GM18499 (cell line): ENCODE data around the gene HNRNPA1.

Source experiments
- ATAC-seq: cut with Tn5 transposase; IDR thresholded peaks from one replicate; pipeline ENCODE4 v1.9.1; 2021; ENCODE audit warnings: moderate number of reproducible peaks; ENCODE audit not compliant: insufficient read depth, unreplicated experiment

HNRNPA1 gene

DNA sequence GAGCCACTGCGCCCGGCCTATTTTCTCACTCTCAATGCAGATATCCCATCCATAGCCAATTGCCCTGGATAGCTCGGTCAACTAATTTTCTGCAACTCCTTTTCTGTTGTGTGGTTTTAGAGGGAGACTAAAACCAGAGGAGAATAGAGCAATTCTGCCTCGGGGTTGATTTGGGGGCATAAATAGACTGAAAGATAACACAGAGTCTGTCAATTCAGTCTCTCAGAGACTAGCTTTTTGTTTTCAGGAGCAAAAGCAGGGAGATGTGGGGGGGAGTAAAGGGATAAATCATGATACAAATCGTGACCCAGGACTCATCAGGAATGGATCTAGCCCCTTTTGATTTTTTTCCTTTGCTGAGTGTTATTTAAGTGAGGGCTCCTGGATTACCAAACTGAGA, 50.9 kb downstream of the HNRNPA1 start:
- no peak for ATAC-seq

DNA sequence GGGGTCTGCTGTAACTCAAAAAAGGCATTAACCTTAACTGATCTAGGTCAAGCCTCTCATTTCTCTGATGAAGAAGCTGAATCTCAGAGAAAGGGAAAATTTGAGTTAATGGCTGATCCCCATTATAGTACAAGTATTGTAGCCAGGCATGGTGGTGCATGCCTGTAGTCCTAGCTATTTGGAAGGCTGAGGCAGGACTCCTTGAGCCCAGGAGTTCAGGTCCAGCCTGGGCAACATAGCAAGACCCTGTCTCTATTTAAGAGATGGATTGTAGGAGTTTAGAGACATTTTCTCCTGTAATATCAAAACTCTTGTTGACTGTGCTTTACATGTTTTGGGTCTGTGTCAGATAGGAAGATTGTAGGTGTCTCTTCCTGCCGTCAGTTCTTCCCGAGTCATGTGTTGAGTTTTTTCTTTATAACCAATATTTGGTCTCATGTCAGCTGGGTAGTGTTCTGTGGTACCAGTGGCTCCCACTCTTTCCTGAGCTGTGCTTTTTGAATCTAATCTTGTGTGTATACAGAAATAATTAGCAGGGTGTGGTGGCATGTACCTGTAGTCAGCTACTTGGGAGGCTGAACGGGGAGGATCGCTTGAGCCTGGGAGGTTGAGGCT, 53.0 kb downstream of the HNRNPA1 start:
- ATAC-seq: no peak
